IMR-90 (cell line): ENCODE measurements around the gene CYTH1. TPM values are rescaled to one million over a fixed set of nuclear protein-coding genes. Genes with fewer than 3 reads are reported as not detected.

Experiments used
- ATAC-seq: fragments of 200-7000 bp; cut with Tn5 transposase; 2 replicates; pipeline ENCODE4 v1.9.1; 2020; ENCODE audit warnings: low read depth, mild to moderate bottlenecking, moderate library complexity
- BruUV-seq: library from RNA; stranded (reverse); fragments of 400-500 nt; replicated peaks from 2 replicates; lab custom pipeline; 2021; lab: Mats Ljungman, UMichigan
- CTCF ChIA-PET: fragments of 300-600 bp; formaldehyde crosslinking; extraction: SDS; loops from one replicate; lab custom pipeline; 2021; ENCODE audit warnings: antibody characterized with exemption; lab: Yijun Ruan, JAX
- POLR2A ChIA-PET: fragments of 300-600 bp; sonication (Branson Sonifier 250); formaldehyde crosslinking; loops from one replicate; lab custom pipeline; 2022; ENCODE audit warnings: antibody characterized with exemption; ENCODE audit not compliant: unreplicated experiment; lab: Charles Lee
- DNase-seq: peaks from one replicate; pipeline ENCODE4 v3.0.0; 2013
- H2AFZ ChIP-seq: replicated peaks from 2 replicates; pipeline ENCODE3; 2013; ENCODE audit warnings: low read length, mild to moderate bottlenecking; ENCODE audit not compliant: poor library complexity
- H2AK5ac ChIP-seq: 2 replicates; pipeline ENCODE4 v1.6.1; 2013; ENCODE audit warnings: low read depth, low read length, inconsistent platforms
- H2AK9ac ChIP-seq: replicated peaks from 2 replicates; pipeline ENCODE3; 2013; ENCODE audit warnings: mild to moderate bottlenecking, low read depth, low read length, moderate library complexity; ENCODE audit not compliant: poor library complexity
- H2BK120ac ChIP-seq: 2 replicates; pipeline ENCODE4 v1.6.1; 2013; ENCODE audit warnings: low read depth, low read length, inconsistent platforms
- H2BK15ac ChIP-seq: 3 replicates; pipeline ENCODE4 v1.6.1; 2013; ENCODE audit warnings: low read depth, low read length, inconsistent platforms
- H2BK20ac ChIP-seq: 2 replicates; pipeline ENCODE4 v1.6.1; 2013; ENCODE audit warnings: low read depth, mild to moderate bottlenecking, inconsistent platforms, low read length, moderate library complexity
- H2BK5ac ChIP-seq: 2 replicates; pipeline ENCODE4 v1.6.1; 2013; ENCODE audit warnings: mild to moderate bottlenecking, low read depth, low read length, inconsistent platforms; ENCODE audit not compliant: poor library complexity, severe bottlenecking
- H3K14ac ChIP-seq: replicated peaks from 2 replicates; pipeline ENCODE4 v1.6.1; 2013; ENCODE audit warnings: low read depth, low read length, inconsistent platforms
- H3K18ac ChIP-seq: 2 replicates; pipeline ENCODE4 v1.6.1; 2013; ENCODE audit warnings: low read depth, low read length, control low read depth
- H3K23ac ChIP-seq: 2 replicates; pipeline ENCODE4 v1.6.1; 2013; ENCODE audit warnings: low read depth, low read length, inconsistent platforms
- H3K27ac ChIP-seq: 2 replicates; pipeline ENCODE4 v1.5.1; 2013; ENCODE audit warnings: mild to moderate bottlenecking, control low read depth, low read length; ENCODE audit not compliant: insufficient read depth
- H3K27me3 ChIP-seq: 2 replicates; pipeline ENCODE4 v1.6.1; 2013; ENCODE audit warnings: low read length; ENCODE audit not compliant: control insufficient read depth, insufficient read depth
- H3K36me3 ChIP-seq: 2 replicates; pipeline ENCODE4 v1.6.1; 2013; ENCODE audit warnings: low read length, mixed read lengths; ENCODE audit not compliant: control insufficient read depth, insufficient read depth
- H3K4ac ChIP-seq: 2 replicates; pipeline ENCODE4 v1.6.1; 2013; ENCODE audit warnings: low read depth, low read length, inconsistent platforms
- H3K4me1 ChIP-seq: 2 replicates; pipeline ENCODE4 v1.6.1; 2013; ENCODE audit warnings: low read length, mixed read lengths; ENCODE audit not compliant: control insufficient read depth, insufficient read depth
- H3K4me2 ChIP-seq: 2 replicates; pipeline ENCODE4 v1.6.1; 2013; ENCODE audit warnings: low read depth, mild to moderate bottlenecking, control low read depth, low read length, moderate library complexity
- H3K4me3 ChIP-seq: 2 replicates; pipeline ENCODE4 v1.5.1; 2013; ENCODE audit warnings: low read depth, mild to moderate bottlenecking, control low read depth, low read length, moderate library complexity; ENCODE audit not compliant: insufficient read depth
- H3K56ac ChIP-seq: 2 replicates; pipeline ENCODE4 v1.6.1; 2013; ENCODE audit warnings: low read length, inconsistent platforms; ENCODE audit not compliant: insufficient read depth; ENCODE audit errors: extremely low read depth
- H3K79me1 ChIP-seq, 2 experiments: 2 replicates each; pipeline ENCODE4 v1.6.1; 2013; ENCODE audit warnings: low read length in 2 of 2, inconsistent platforms in 1 of 2, low read depth in 1 of 2
- H3K9ac ChIP-seq: 2 replicates; pipeline ENCODE4 v1.6.1; 2013; ENCODE audit warnings: low read depth, low read length, control low read depth
- H3K9me1 ChIP-seq: 2 replicates; pipeline ENCODE4 v1.6.1; 2013; ENCODE audit warnings: low read length, inconsistent platforms; ENCODE audit not compliant: insufficient read depth
- H3K9me3 ChIP-seq: 2 replicates; pipeline ENCODE4 v1.6.1; 2013; ENCODE audit warnings: low read length; ENCODE audit not compliant: control insufficient read depth, insufficient read depth
- H4K20me1 ChIP-seq: 2 replicates; pipeline ENCODE4 v1.6.1; 2013; ENCODE audit warnings: low read length, inconsistent platforms; ENCODE audit not compliant: insufficient read depth
- H4K5ac ChIP-seq: 2 replicates; pipeline ENCODE4 v1.6.1; 2013; ENCODE audit warnings: mild to moderate bottlenecking, low read depth, low read length, control low read depth
- H4K8ac ChIP-seq, 2 experiments: 2 replicates each; pipeline ENCODE4 v1.6.1; 2013; ENCODE audit warnings: low read depth in 2 of 2, low read length in 2 of 2, control low read depth in 1 of 2, inconsistent platforms in 1 of 2
- H4K91ac ChIP-seq: 2 replicates; pipeline ENCODE4 v1.6.1; 2013; ENCODE audit warnings: low read depth, low read length, inconsistent platforms; ENCODE audit not compliant: insufficient read depth
- BHLHE40 ChIP-seq: fragments of 150-350 bp; IDR thresholded peaks from 2 replicates; pipeline ENCODE4 v1.6.1; 2016; ENCODE audit warnings: mild to moderate bottlenecking, low read depth, low read length
- CEBPB ChIP-seq: IDR thresholded peaks from 2 replicates; pipeline ENCODE4 v1.6.1; 2012; ENCODE audit warnings: low read depth, low read length, improper control_type of control experiment
- CTCF ChIP-seq: conservative IDR thresholded peaks from 2 replicates; pipeline ENCODE4 v1.5.1; 2012; ENCODE audit warnings: mild to moderate bottlenecking, low read depth, low read length, improper control_type of control experiment
- ELK1 ChIP-seq: fragments of 150-350 bp; IDR thresholded peaks from 2 replicates; pipeline ENCODE4 v1.6.1; 2016; ENCODE audit warnings: low read depth, mild to moderate bottlenecking, low read length, moderate library complexity, borderline replicate concordance
- FOS ChIP-seq: fragments of 150-350 bp; IDR thresholded peaks from 2 replicates; pipeline ENCODE4 v1.6.1; 2016; ENCODE audit warnings: low read depth, low read length
- MAFK ChIP-seq: IDR thresholded peaks from 2 replicates; pipeline ENCODE4 v1.6.1; 2012; ENCODE audit warnings: low read depth, low read length, improper control_type of control experiment
- MAZ ChIP-seq: IDR thresholded peaks from 2 replicates; pipeline ENCODE4 v1.6.1; 2012; ENCODE audit warnings: low read depth, mild to moderate bottlenecking, low read length, improper control_type of control experiment, moderate library complexity, borderline replicate concordance
- MXI1 ChIP-seq: IDR thresholded peaks from 2 replicates; pipeline ENCODE4 v1.6.1; 2012; ENCODE audit warnings: low read depth, mild to moderate bottlenecking, low read length, moderate library complexity, borderline replicate concordance
- NFE2L2 ChIP-seq: fragments of 150-350 bp; IDR thresholded peaks from 2 replicates; pipeline ENCODE4 v1.6.1; 2016; ENCODE audit warnings: low read depth, mild to moderate bottlenecking, low read length
- POLR2A ChIP-seq: IDR thresholded peaks from 2 replicates; pipeline ENCODE4 v1.6.1; 2012; ENCODE audit warnings: mild to moderate bottlenecking, low read depth, low read length
- RAD21 ChIP-seq: IDR thresholded peaks from 2 replicates; pipeline ENCODE4 v1.6.1; 2012; ENCODE audit warnings: low read length, improper control_type of control experiment
- RCOR1 ChIP-seq: IDR thresholded peaks from 2 replicates; pipeline ENCODE4 v1.6.1; 2012; ENCODE audit warnings: mild to moderate bottlenecking, low read length, improper control_type of control experiment; ENCODE audit not compliant: insufficient replicate concordance
- RFX5 ChIP-seq: IDR thresholded peaks from 2 replicates; pipeline ENCODE4 v1.8.0; 2012; ENCODE audit warnings: low read depth, mild to moderate bottlenecking, low read length, moderate library complexity
- USF2 ChIP-seq: fragments of 150-350 bp; IDR thresholded peaks from 2 replicates; pipeline ENCODE4 v1.6.1; 2017; ENCODE audit warnings: mild to moderate bottlenecking, antibody characterized with exemption, low read length, low read depth
- WGBS, 2 experiments: methylation state at CpG; one replicate each; pipeline versions ENCODE4 v1.1.5 to v1.1.7; 2013; ENCODE audit warnings: missing lambda C conversion rate in 2 of 2; ENCODE audit not compliant: insufficient read length in 1 of 2; ENCODE audit errors: extremely low coverage in 2 of 2; 5-methylcytosine and 5-hydroxymethylcytosine counted together
- dilution Hi-C: fragments of 300-500 bp; cut with HindIII; formaldehyde crosslinking; loops from one replicate; pipeline ENCODE4 v1.14.3; 2018; ENCODE audit warnings: low sequenced_read_pairs; ENCODE audit not compliant: unreplicated experiment
- in situ Hi-C: fragments of 300-500 bp; cut with MboI; formaldehyde crosslinking; loops from 3 replicates; pipeline ENCODE4 v1.14.3; 2019; ENCODE audit warnings: low sequenced_read_pairs, inconsistent platforms, mixed read lengths
- intact Hi-C: fragments of 100-400 bp; cut with micrococcal nuclease; formaldehyde crosslinking; loops from 2 replicates; pipeline ENCODE4 v1.10.0; 2022
- polyA plus RNA-seq, 3 experiments: library from polyadenylated mRNA; depleted of rRNA; stranded (reverse); fragments of >200 nt; gene quantifications; 2 replicates each; pipeline ENCODE4 v1.2.3, GENCODE V29; 2012; ENCODE audit warnings: low replicate concordance in 1 of 3
- total RNA-seq: library from RNA; depleted of rRNA; stranded (reverse); fragments of >200 nt; gene quantifications from 2 replicates; pipeline ENCODE4 v1.2.3, GENCODE V29; 2012

CYTH1 gene
- total and polyA plus RNA-seq, 2 of the 4 experiments (the other 2 are of a cell fraction) = 7.9 to 12.4 TPM

- WGBS, 2 experiments = 94% methylated on average over 3 of the region's 10 CpGs; no CpG with 5 or more reads in 1 of the 2 experiments
- Histone ChIP-seq H4K8ac (no peak overlapping the region), H3K14ac (no peak overlapping the region), H3K27me3 (no peaks in the 10 kb centered on the region), H2BK120ac (no peak overlapping the region), H2BK5ac (no peak overlapping the region), H2AK9ac (no peak overlapping the region), H2BK15ac (no peak overlapping the region), H3K56ac (no peak overlapping the region), H3K79me1 (peaks cover 3 to 53% of the 10 kb centered on the region in 2 experiments; a peak in 2 of 4 replicates), H4K91ac (no peak overlapping the region), H3K4me3 (no peak overlapping the region), H3K4ac (no peak overlapping the region), H2BK20ac (no peak overlapping the region), H3K4me1 (peaks cover 29% of the 10 kb centered on the region), H3K9me3 (no peaks in the 10 kb centered on the region), H3K9ac (no peak overlapping the region), H3K18ac (no peak overlapping the region), H4K20me1 (peaks cover 6% of the 10 kb centered on the region), H2AFZ (no peak overlapping the region), H3K27ac (no peak overlapping the region), H3K36me3 (peaks cover 41% of the 10 kb centered on the region), H3K23ac (no peak overlapping the region), H4K5ac (no peak overlapping the region), H3K4me2 (no peak overlapping the region), H2AK5ac (no peak overlapping the region), H3K9me1 (peaks cover 35% of the 10 kb centered on the region)
- DNase-seq (no peak), ATAC-seq (no peak)
- dilution Hi-C loops (no loop called here), in situ Hi-C loops (no loop called here), intact Hi-C loops (no loop called here)
- no peak for TF ChIP-seq RFX5
- TF ChIP-seq MXI1 = no peak
- TF ChIP-seq MAZ = no peak
- TF ChIP-seq RAD21 = no peak
- TF ChIP-seq NFE2L2 = no peak
- TF ChIP-seq RCOR1 = no peak
- TF ChIP-seq POLR2A = no peak
- TF ChIP-seq MAFK = no peak
- no peak for TF ChIP-seq USF2
- TF ChIP-seq ELK1 = no peak
- no peak for TF ChIP-seq CTCF
- TF ChIP-seq FOS = no peak
- TF ChIP-seq CEBPB = no peak
- no peak for TF ChIP-seq BHLHE40
- BruUV-seq = no TSS peak
- ChIA-PET CTCF (no interaction called here), POLR2A (no interaction called here)
Observed at GRCh38 chr17:78793415-78793814, 11.3 kb upstream of the CYTH1 start.
